MM.1S (cell line): ENCODE data around the gene DNAAF5.

ENCODE experiments used
- DNase-seq: peaks from one replicate; pipeline ENCODE4 v3.0.0-alpha.2; 2015
- H2AFZ ChIP-seq: fragments of 300-600 bp; sonication (generic); 2 replicates; pipeline ENCODE4 v1.6.0; 2016; ENCODE audit warnings: antibody characterized with exemption, low read length
- H3F3A ChIP-seq: fragments of 300-600 bp; sonication (generic); 2 replicates; pipeline ENCODE4 v1.6.1; 2016; ENCODE audit warnings: mild to moderate bottlenecking, antibody characterized with exemption, low read length, moderate library complexity, mixed read lengths; ENCODE audit not compliant: insufficient read depth
- H3K27ac ChIP-seq: fragments of 300-600 bp; sonication (generic); 2 replicates; pipeline ENCODE4 v1.5.1; 2016; ENCODE audit warnings: mild to moderate bottlenecking, low read length
- H3K27me3 ChIP-seq: fragments of 300-600 bp; sonication (generic); replicated peaks from 2 replicates; pipeline ENCODE4 v1.6.0; 2016; ENCODE audit warnings: low read length; ENCODE audit not compliant: insufficient read depth
- H3K36me3 ChIP-seq: fragments of 300-600 bp; sonication (generic); replicated peaks from 2 replicates; pipeline ENCODE4 v1.6.1; 2016; ENCODE audit warnings: mild to moderate bottlenecking, low read length, mixed read lengths; ENCODE audit not compliant: insufficient read depth
- H3K4me1 ChIP-seq: fragments of 300-600 bp; sonication (generic); 2 replicates; pipeline ENCODE4 v1.6.1; 2016; ENCODE audit warnings: low read length, mixed read lengths
- H3K4me2 ChIP-seq: fragments of 300-600 bp; sonication (generic); 2 replicates; pipeline ENCODE4 v1.6.0; 2016; ENCODE audit warnings: low read depth, low read length
- H3K4me3 ChIP-seq: fragments of 300-600 bp; sonication (generic); 2 replicates; pipeline ENCODE4 v1.5.1; 2016; ENCODE audit warnings: low read length, mixed read lengths
- H3K79me2 ChIP-seq: fragments of 300-600 bp; sonication (generic); 2 replicates; pipeline ENCODE4 v1.6.1; 2016; ENCODE audit warnings: mixed run types, low read length, mixed read lengths
- H3K9ac ChIP-seq: fragments of 300-600 bp; sonication (generic); 2 replicates; pipeline ENCODE4 v1.6.1; 2016; ENCODE audit warnings: low read length, mixed read lengths
- H3K9me2 ChIP-seq: fragments of 300-600 bp; sonication (generic); replicated peaks from 2 replicates; pipeline ENCODE4 v1.6.1; 2016; ENCODE audit warnings: mild to moderate bottlenecking, low read length, mixed read lengths; ENCODE audit not compliant: insufficient read depth
- H3K9me3 ChIP-seq: fragments of 300-600 bp; sonication (generic); replicated peaks from 2 replicates; pipeline ENCODE4 v1.6.1; 2016; ENCODE audit warnings: mild to moderate bottlenecking, low read length, mixed read lengths; ENCODE audit not compliant: insufficient read depth
- H4K20me1 ChIP-seq: fragments of 300-600 bp; sonication (generic); 2 replicates; pipeline ENCODE4 v1.6.1; 2016; ENCODE audit warnings: mild to moderate bottlenecking, low read length, moderate library complexity, mixed read lengths; ENCODE audit not compliant: insufficient read depth
- CTCF ChIP-seq: fragments of 300-600 bp; sonication (generic); IDR thresholded peaks from 2 replicates; pipeline ENCODE4 v1.5.1; 2016; ENCODE audit warnings: antibody characterized with exemption, low read length, mixed read lengths
- EZH2 ChIP-seq: fragments of 300-600 bp; sonication (generic); optimal IDR thresholded peaks from 2 replicates; pipeline ENCODE3; 2017; ENCODE audit warnings: low read depth, mild to moderate bottlenecking, antibody characterized with exemption, low read length, mixed read lengths
- EZH2phosphoT487 ChIP-seq: fragments of 300-600 bp; sonication (generic); IDR thresholded peaks from 2 replicates; pipeline ENCODE4 v1.6.1; 2018; ENCODE audit warnings: antibody characterized with exemption, low read length

Gene DNAAF5

GRCh38 chr7:761101-761500, 34.6 kb downstream of the DNAAF5 start:
- TF ChIP-seq CTCF (no peak), EZH2 (no peak), EZH2phosphoT487 (no peak)

GRCh38 chr7:761631-762030, 35.1 kb downstream of the DNAAF5 start:
- Histone ChIP-seq H3K9me2 (no peaks in the 10 kb centered on the region), H3K4me2 (no peak overlapping the region), H3K36me3 (peaks cover 5% of the 10 kb centered on the region; the same call in 1 of the 2 replicates), H3K79me2 (no peaks in the 10 kb centered on the region), H3K27ac (no peak overlapping the region), H3K4me3 (no peak overlapping the region), H4K20me1 (no peaks in the 10 kb centered on the region), H3K4me1 (no peaks in the 10 kb centered on the region), H2AFZ (no peak overlapping the region), H3K27me3 (no peaks in the 10 kb centered on the region), H3K9ac (no peak overlapping the region), H3F3A (no peaks in the 10 kb centered on the region), H3K9me3 (no peaks in the 10 kb centered on the region)
- no peak for TF ChIP-seq EZH2
- TF ChIP-seq EZH2phosphoT487, result no peak
- TF ChIP-seq CTCF, result no peak
- DNase-seq, result no peak

More at GRCh38 chr7:761101-761500, 34.6 kb downstream of the DNAAF5 start:
- Histone ChIP-seq H3K4me2 (no peak overlapping the region), H2AFZ (no peak overlapping the region), H3K4me3 (no peak overlapping the region), H3K79me2 (no peaks in the 10 kb centered on the region), H3K9me3 (no peaks in the 10 kb centered on the region), H4K20me1 (no peaks in the 10 kb centered on the region), H3K36me3 (peaks cover 5% of the 10 kb centered on the region; the same call in 1 of the 2 replicates), H3K27me3 (no peaks in the 10 kb centered on the region), H3K9ac (no peak overlapping the region), H3K9me2 (no peaks in the 10 kb centered on the region), H3K4me1 (no peaks in the 10 kb centered on the region), H3F3A (no peaks in the 10 kb centered on the region), H3K27ac (no peak overlapping the region)
- DNase-seq, result no peak

- Histone ChIP-seq H3K9me3 (no peaks in the 10 kb centered on the region), H3K4me3 (no peak overlapping the region), H2AFZ (no peak overlapping the region), H3K9me2 (no peaks in the 10 kb centered on the region), H3K27ac (no peak overlapping the region), H3K9ac (no peak overlapping the region), H4K20me1 (no peaks in the 10 kb centered on the region), H3F3A (no peaks in the 10 kb centered on the region), H3K4me1 (no peaks in the 10 kb centered on the region), H3K27me3 (no peaks in the 10 kb centered on the region), H3K36me3 (peaks cover 5% of the 10 kb centered on the region; the same call in 1 of the 2 replicates), H3K4me2 (no peak overlapping the region), H3K79me2 (no peaks in the 10 kb centered on the region)
- no peak for DNase-seq
- no peak for TF ChIP-seq CTCF
- TF ChIP-seq EZH2phosphoT487, result no peak
- TF ChIP-seq EZH2, result no peak
Measured at GRCh38 chr7:762885-763284, 36.4 kb downstream of the DNAAF5 start.
